KMS-11 (cell line): ENCODE results near the gene TMEM37.

Source experiments
- H2AFZ ChIP-seq: fragments of 200-600 bp; sonication (generic); 2 replicates; pipeline ENCODE4 v1.6.1; 2016; ENCODE audit warnings: antibody characterized with exemption, mixed run types, low read depth
- H3K27ac ChIP-seq: fragments of 200-600 bp; sonication (generic); 2 replicates; pipeline ENCODE4 v1.6.1; 2016; ENCODE audit warnings: mild to moderate bottlenecking, mixed run types
- H3K27me3 ChIP-seq: fragments of 200-600 bp; sonication (generic); 2 replicates; pipeline ENCODE4 v1.6.1; 2017; ENCODE audit warnings: mild to moderate bottlenecking, low read depth, mixed run types, moderate library complexity; ENCODE audit not compliant: insufficient read depth
- H3K36me3 ChIP-seq: fragments of 200-600 bp; sonication (generic); 2 replicates; pipeline ENCODE4 v1.6.1; 2017; ENCODE audit warnings: mild to moderate bottlenecking, mixed run types; ENCODE audit not compliant: insufficient read depth
- H3K4me1 ChIP-seq: fragments of 200-600 bp; sonication (generic); 2 replicates; pipeline ENCODE4 v1.6.1; 2016; ENCODE audit warnings: mild to moderate bottlenecking, low read depth, mixed run types; ENCODE audit not compliant: poor library complexity, severe bottlenecking
- H3K4me2 ChIP-seq: fragments of 200-600 bp; sonication (generic); 2 replicates; pipeline ENCODE4 v1.7.0; 2016; ENCODE audit warnings: mild to moderate bottlenecking, mixed run types
- H3K4me3 ChIP-seq: fragments of 200-600 bp; sonication (generic); IDR thresholded peaks from 2 replicates; pipeline ENCODE4 v1.6.1; 2017; ENCODE audit warnings: low read depth, low read length, mixed read lengths; ENCODE audit not compliant: insufficient read depth
- H3K79me2 ChIP-seq: fragments of 200-600 bp; sonication (generic); 2 replicates; pipeline ENCODE4 v1.6.1; 2016; ENCODE audit warnings: low read depth, mixed run types; ENCODE audit not compliant: insufficient read depth
- H3K9ac ChIP-seq: fragments of 200-600 bp; sonication (generic); 2 replicates; pipeline ENCODE4 v1.6.1; 2016; ENCODE audit warnings: mild to moderate bottlenecking, mixed run types
- H4K20me1 ChIP-seq: fragments of 200-600 bp; sonication (generic); 2 replicates; pipeline ENCODE4 v1.6.1; 2016; ENCODE audit warnings: mild to moderate bottlenecking, mixed run types; ENCODE audit not compliant: insufficient read depth
- TF ChIP-seq, protein P1 (sequence below): fragments of 200-600 bp; sonication (generic); conservative IDR thresholded peaks from 2 replicates; pipeline ENCODE4 v1.6.1; 2017; ENCODE audit warnings: low read depth, mild to moderate bottlenecking, antibody characterized with exemption, low read length, moderate library complexity, mixed read lengths

TMEM37 gene

DNA sequence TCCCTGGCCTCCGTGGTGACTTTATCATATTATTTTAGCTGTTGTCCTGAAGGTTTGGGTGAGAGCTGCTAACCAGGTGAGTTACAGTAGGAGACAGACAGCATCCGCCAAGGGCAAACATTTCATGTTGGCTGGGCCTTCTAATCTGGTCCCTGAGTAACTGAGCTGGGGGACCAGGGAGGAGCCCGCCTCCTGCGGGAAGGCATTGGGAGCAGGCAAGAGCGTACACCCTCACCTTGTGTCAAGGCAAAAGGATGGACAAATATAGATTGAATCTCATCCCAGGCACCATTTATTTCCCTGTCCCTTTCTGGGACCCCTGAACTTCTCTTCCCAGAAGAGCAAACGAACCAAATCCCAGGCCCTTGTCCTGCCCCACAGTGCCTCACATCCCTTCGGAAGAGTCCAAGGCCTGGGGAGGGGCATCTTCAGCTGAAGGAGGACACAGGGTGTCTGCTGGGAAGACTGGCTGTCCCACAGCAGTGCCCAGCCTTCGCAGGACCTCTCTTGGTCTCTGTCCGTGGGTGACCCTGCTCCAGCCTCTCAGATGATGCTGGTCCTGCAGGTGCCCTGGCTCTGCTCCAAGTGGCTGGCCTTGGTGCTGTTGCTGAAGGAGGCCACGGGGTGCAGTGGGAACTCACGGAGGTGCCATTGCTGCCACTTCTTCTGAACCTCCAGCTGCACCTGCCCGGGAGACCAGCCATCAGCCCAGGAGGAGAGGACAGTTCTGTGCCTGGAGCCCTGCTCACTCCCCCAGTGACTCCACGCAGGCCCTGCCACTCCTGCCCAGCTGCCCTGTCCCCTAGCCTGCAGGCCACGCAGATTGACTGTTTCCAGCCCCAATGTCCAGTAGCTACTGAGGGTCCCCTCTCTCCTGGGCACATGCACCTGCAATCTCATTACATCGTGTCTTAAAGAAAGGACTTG, 8.2 kb downstream of the TMEM37 start:
- no peaks in the 10 kb centered on the region for H3K36me3 ChIP-seq

DNA sequence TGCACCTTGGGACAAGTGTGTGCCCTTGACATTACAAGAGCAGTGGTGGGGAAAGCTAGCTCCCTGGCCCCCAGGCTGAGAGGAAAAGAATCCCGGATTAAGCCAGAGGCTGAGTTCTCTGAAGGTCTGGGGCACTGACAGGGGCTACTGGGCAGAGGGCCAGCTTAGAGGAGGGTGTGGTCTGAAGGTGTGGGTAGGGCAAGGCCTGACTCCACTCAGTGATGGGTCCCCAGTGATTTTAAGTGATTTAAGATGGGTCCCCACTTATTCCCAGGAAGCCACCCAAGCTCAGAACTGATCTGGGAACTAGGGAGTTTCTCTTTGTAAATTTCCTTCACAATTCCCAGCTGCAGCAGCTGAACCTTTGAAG, 8.8 kb downstream of the TMEM37 start:
- no peaks in the 10 kb centered on the region for H3K4me1 ChIP-seq
- H2AFZ ChIP-seq = no peak overlapping the region
- H3K9ac ChIP-seq = no peak overlapping the region
- H3K27ac ChIP-seq = no peak overlapping the region
- no peak overlapping the region for H3K4me3 ChIP-seq
- H3K36me3 ChIP-seq = no peaks in the 10 kb centered on the region
- TF ChIP-seq, protein P1, sequence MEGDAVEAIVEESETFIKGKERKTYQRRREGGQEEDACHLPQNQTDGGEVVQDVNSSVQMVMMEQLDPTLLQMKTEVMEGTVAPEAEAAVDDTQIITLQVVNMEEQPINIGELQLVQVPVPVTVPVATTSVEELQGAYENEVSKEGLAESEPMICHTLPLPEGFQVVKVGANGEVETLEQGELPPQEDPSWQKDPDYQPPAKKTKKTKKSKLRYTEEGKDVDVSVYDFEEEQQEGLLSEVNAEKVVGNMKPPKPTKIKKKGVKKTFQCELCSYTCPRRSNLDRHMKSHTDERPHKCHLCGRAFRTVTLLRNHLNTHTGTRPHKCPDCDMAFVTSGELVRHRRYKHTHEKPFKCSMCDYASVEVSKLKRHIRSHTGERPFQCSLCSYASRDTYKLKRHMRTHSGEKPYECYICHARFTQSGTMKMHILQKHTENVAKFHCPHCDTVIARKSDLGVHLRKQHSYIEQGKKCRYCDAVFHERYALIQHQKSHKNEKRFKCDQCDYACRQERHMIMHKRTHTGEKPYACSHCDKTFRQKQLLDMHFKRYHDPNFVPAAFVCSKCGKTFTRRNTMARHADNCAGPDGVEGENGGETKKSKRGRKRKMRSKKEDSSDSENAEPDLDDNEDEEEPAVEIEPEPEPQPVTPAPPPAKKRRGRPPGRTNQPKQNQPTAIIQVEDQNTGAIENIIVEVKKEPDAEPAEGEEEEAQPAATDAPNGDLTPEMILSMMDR = no peak
- H3K4me2 ChIP-seq = no peak overlapping the region
- no peaks in the 10 kb centered on the region for H4K20me1 ChIP-seq
- H3K27me3 ChIP-seq = no peaks in the 10 kb centered on the region
- no peaks in the 10 kb centered on the region for H3K79me2 ChIP-seq

More for the DNA sequence above, 8.2 kb downstream of the TMEM37 start:
- no peak overlapping the region for H3K27ac ChIP-seq
- no peaks in the 10 kb centered on the region for H4K20me1 ChIP-seq
- TF ChIP-seq, protein P1 = no peak
- no peak overlapping the region for H3K9ac ChIP-seq
- H2AFZ ChIP-seq = no peak overlapping the region
- H3K27me3 ChIP-seq = no peaks in the 10 kb centered on the region
- H3K4me2 ChIP-seq = no peak overlapping the region
- H3K4me1 ChIP-seq = no peaks in the 10 kb centered on the region
- no peaks in the 10 kb centered on the region for H3K79me2 ChIP-seq
- no peak overlapping the region for H3K4me3 ChIP-seq

DNA sequence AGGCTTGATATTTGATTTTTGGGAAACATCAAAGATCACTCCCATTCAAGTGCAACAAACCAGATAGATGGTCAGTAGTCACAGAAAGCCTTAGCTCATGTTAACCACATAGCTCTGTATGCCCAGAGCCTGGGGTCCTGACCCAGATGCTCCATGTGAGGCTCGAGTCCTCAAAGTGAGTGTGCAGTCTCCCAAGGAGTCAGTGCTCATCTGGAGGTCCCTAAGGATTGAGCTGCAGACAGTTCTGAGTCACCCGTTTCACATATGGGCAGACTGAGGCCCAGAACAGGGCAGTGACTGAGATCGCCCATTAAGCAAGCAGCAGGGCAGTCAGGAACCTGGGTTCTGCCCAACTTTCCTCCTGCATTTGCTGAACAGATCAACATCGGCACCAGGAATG, 9.2 kb downstream of the TMEM37 start:
- Histone ChIP-seq H3K27me3 (no peaks in the 10 kb centered on the region), H3K4me3 (no peak overlapping the region), H3K27ac (no peak overlapping the region), H3K4me1 (no peaks in the 10 kb centered on the region), H3K9ac (no peak overlapping the region), H2AFZ (no peak overlapping the region), H3K36me3 (no peaks in the 10 kb centered on the region), H3K4me2 (no peak overlapping the region), H4K20me1 (no peaks in the 10 kb centered on the region), H3K79me2 (no peaks in the 10 kb centered on the region)
- TF ChIP-seq, protein P1 = no peak

DNA sequence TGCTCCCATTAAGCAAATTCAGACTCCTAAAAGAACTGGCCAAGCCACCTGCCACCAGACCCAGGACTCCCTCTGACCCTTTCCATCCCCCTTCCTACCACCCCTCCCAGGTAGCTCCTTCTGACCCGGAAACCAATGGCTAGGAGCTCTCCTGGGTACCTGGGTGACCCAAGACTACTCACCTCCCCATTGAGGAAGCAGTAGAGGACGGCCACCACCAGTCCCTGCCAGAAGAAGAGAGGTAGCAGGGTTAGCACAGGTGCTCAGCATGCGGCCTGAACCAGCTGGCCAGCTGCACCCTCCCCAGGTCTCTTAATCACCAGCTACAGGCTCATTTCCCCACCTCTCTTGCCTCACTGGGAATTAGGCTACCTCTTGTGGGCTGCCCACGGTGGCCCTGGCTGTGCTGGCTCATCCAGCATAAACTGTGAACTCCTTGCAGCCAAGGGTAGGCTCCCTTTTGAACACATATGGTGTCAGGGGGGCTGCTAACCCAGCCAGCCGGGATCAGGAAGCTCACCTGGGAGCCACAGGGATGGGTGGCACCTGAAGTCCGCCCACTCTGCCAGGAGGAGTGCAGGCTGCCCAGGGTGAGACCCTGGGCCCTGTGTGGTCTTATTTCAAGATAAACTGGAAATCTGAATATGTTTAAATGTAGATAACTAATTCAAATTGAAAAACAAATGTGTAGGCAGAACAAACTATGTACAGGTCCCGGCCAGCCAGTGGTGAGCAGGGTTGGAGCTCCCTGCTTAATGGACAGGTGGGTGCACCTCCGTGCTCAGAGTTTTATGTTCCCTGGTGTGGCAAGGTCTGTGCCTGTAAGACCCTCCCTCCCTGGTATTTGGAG, 9.9 kb downstream of the TMEM37 start:
- TF ChIP-seq, protein P1 = no peak
- no peak overlapping the region for H3K4me3 ChIP-seq
- H3K27me3 ChIP-seq = no peaks in the 10 kb centered on the region
- no peak overlapping the region for H2AFZ ChIP-seq
- H3K4me2 ChIP-seq = no peak overlapping the region
- no peaks in the 10 kb centered on the region for H3K4me1 ChIP-seq
- no peaks in the 10 kb centered on the region for H3K79me2 ChIP-seq
- H4K20me1 ChIP-seq = no peaks in the 10 kb centered on the region
- no peaks in the 10 kb centered on the region for H3K36me3 ChIP-seq
- H3K27ac ChIP-seq = no peak overlapping the region
- no peak overlapping the region for H3K9ac ChIP-seq
